Smooth muscle cell of bladder (primary cell): ENCODE results near the gene PNPLA4. TPM values are rescaled to one million over a fixed set of nuclear protein-coding genes. Genes with fewer than 3 reads are reported as not detected.

ENCODE experiments used
- total RNA-seq: library from RNA; depleted of rRNA; stranded (reverse); fragments of >200 nt; gene quantifications from 2 replicates; pipeline ENCODE4 v1.2.3, GENCODE V29; 2014

PNPLA4 gene, protein sequence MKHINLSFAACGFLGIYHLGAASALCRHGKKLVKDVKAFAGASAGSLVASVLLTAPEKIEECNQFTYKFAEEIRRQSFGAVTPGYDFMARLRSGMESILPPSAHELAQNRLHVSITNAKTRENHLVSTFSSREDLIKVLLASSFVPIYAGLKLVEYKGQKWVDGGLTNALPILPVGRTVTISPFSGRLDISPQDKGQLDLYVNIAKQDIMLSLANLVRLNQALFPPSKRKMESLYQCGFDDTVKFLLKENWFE
- total RNA-seq: 13.7 and 18.5 TPM in 2 replicates

GRCh38 chrX:7927259-7928167 lies at the start of gene PNPLA4:
Gene PNPLA4 (minus strand): TSS chrX:7927413. CDS start chrX:7926119, 1,294 bp downstream.

Other genes with a start within 250 kb of the PNPLA4 start
- gene VCX, start 84.2 kb downstream of the PNPLA4 start, total RNA-seq: not detected in 2 replicates
- gene VCX2, start 243.9 kb upstream of the PNPLA4 start, total RNA-seq: not detected in 2 replicates